Limb (tissue), 2 donors: ENCODE data around the gene EMP3.
A peak's percentile ranks its signal among the peaks of the same experiment; 100 is the strongest.
"Not testable (repeated sequence)": the region's sequence is repeated elsewhere in the genome, so short reads cannot be mapped to it uniquely, and the experiment has no call there.

ENCODE experiments used
- DNase-seq, 2 donors: peaks; one replicate each; pipeline ENCODE4 v3.0.0-alpha.2; 2016; ENCODE audit errors: extremely low spot score in 2 of 2

EMP3 gene

GRCh38 chr19:48317708-48317960, 7.7 kb upstream of the EMP3 start:
- DNase-seq, result not testable (repeated sequence)

GRCh38 chr19:48318286-48318987, 6.9 kb upstream of the EMP3 start:
- no peak for DNase-seq

- peak; percentile 43 to 85 for DNase-seq
Observed at GRCh38 chr19:48319647-48320541, 5.5 kb upstream of the EMP3 start.

- DNase-seq, result peak; percentile 91 to 96
Observed at GRCh38 chr19:48321372-48321621, 4.1 kb upstream of the EMP3 start.

GRCh38 chr19:48321622-48322591, 3.4 kb upstream of the EMP3 start:
- DNase-seq, result peak; percentile 95 to 98

- no peak for DNase-seq
Observed at GRCh38 chr19:48329167-48329891, 4.0 kb downstream of the EMP3 start.

GRCh38 chr19:48330012-48330681, 4.8 kb downstream of the EMP3 start:
- DNase-seq, result peak; percentile 54 to 86

- DNase-seq, result no peak
Observed at GRCh38 chr19:48332351-48332661, 7.0 kb downstream of the EMP3 start.

GRCh38 chr19:48332662-48333466, 7.5 kb downstream of the EMP3 start:
- DNase-seq, result peak; percentile 91 to 98

GRCh38 chr19:48333467-48334384, 8.4 kb downstream of the EMP3 start:
- DNase-seq, result peak; percentile 84 to 88

GRCh38 chr19:48338253-48338755, 13.0 kb downstream of the EMP3 start:
- no peak for DNase-seq

- DNase-seq, result no peak
Observed at GRCh38 chr19:48338802-48339503, 13.6 kb downstream of the EMP3 start.

- DNase-seq, result no peak
Observed at GRCh38 chr19:48340995-48341394, 15.6 kb downstream of the EMP3 start.

GRCh38 chr19:48341515-48342413, 16.4 kb downstream of the EMP3 start:
- DNase-seq, result no peak

GRCh38 chr19:48342414-48342738, 17.0 kb downstream of the EMP3 start:
- DNase-seq, result no peak

- no peak for DNase-seq
Observed at GRCh38 chr19:48342841-48343540, 17.6 kb downstream of the EMP3 start.

GRCh38 chr19:48344892-48345291, 19.5 kb downstream of the EMP3 start:
- no peak for DNase-seq
